ENCODE measurements around the gene ZNF280A. TPM values are rescaled to one million over a fixed set of nuclear protein-coding genes. Genes with fewer than 3 reads are reported as not detected.
"Not testable (repeated sequence)": the region's sequence is repeated elsewhere in the genome, so short reads cannot be mapped to it uniquely, and the experiment has no call there.

ZNF280A gene
- total RNA-seq, 1 experiment from 2014 or later = 1.9 TPM

GRCh38 chr22:22491589-22491988 is 28.5 kb downstream of the ZNF280A start:
- not testable (repeated sequence) for H3K9me3 ChIP-seq, DNase-seq, H3K4me3 ChIP-seq, H3K27me3 ChIP-seq
- H3K36me3 ChIP-seq = peaks cover 39% of the 10 kb centered on the region

GRCh38 chr22:22488736-22489135 is 31.3 kb downstream of the ZNF280A start:
- Histone ChIP-seq H3K27me3 (no peaks in the 10 kb centered on the region), H3K4me3 (no peak overlapping the region), H3K36me3 (peaks cover 33% of the 10 kb centered on the region), H3K9me3 (no peaks in the 10 kb centered on the region)
- no peak for DNase-seq

- H3K36me3 ChIP-seq = peaks cover 27% of the 10 kb centered on the region
- DNase-seq = no peak
- H3K4me3 ChIP-seq = no peak overlapping the region
- no peaks in the 10 kb centered on the region for H3K9me3 ChIP-seq
- no peaks in the 10 kb centered on the region for H3K27me3 ChIP-seq
Measured at GRCh38 chr22:22487869-22488597, 32.0 kb downstream of the ZNF280A start.

GRCh38 chr22:22487059-22487458 is 33.0 kb downstream of the ZNF280A start:
- Histone ChIP-seq H3K4me3 (no peak overlapping the region), H3K27me3 (no peaks in the 10 kb centered on the region), H3K9me3 (no peaks in the 10 kb centered on the region), H3K36me3 (peaks cover 25% of the 10 kb centered on the region)
- no peak for DNase-seq

GRCh38 chr22:22486132-22486899 is 33.8 kb downstream of the ZNF280A start:
- Histone ChIP-seq H3K27me3 (no peaks in the 10 kb centered on the region), H3K9me3 (no peaks in the 10 kb centered on the region)
- DNase-seq = no peak

GRCh38 chr22:22485524-22485923 is 34.5 kb downstream of the ZNF280A start:
- Histone ChIP-seq H3K27me3 (no peaks in the 10 kb centered on the region), H3K9me3 (no peaks in the 10 kb centered on the region), H3K4me3 (no peak overlapping the region), H3K36me3 (peaks cover 19% of the 10 kb centered on the region)
- no peak for DNase-seq

More at GRCh38 chr22:22486132-22486899, 33.8 kb downstream of the ZNF280A start:
- H3K4me3 ChIP-seq = no peak overlapping the region
- peaks cover 19% of the 10 kb centered on the region for H3K36me3 ChIP-seq

GRCh38 chr22:22484023-22484422 is 36.0 kb downstream of the ZNF280A start:
- DNase-seq = no peak
- no peaks in the 10 kb centered on the region for H3K27me3 ChIP-seq
- no peak overlapping the region for H3K4me3 ChIP-seq
- no peaks in the 10 kb centered on the region for H3K9me3 ChIP-seq
- H3K36me3 ChIP-seq = peaks cover 16% of the 10 kb centered on the region

GRCh38 chr22:22480940-22481339 is 39.1 kb downstream of the ZNF280A start:
- no peaks in the 10 kb centered on the region for H3K27me3 ChIP-seq
- no peaks in the 10 kb centered on the region for H3K9me3 ChIP-seq
- no peak overlapping the region for H3K4me3 ChIP-seq
- no peak for DNase-seq
- H3K36me3 ChIP-seq = no peaks in the 10 kb centered on the region

GRCh38 chr22:22479999-22480532 is 40.0 kb downstream of the ZNF280A start:
- Histone ChIP-seq H3K9me3 (no peaks in the 10 kb centered on the region), H3K4me3 (no peak overlapping the region), H3K36me3 (no peaks in the 10 kb centered on the region), H3K27me3 (no peaks in the 10 kb centered on the region)
- no peak for DNase-seq

- no peaks in the 10 kb centered on the region for H3K27me3 ChIP-seq
- DNase-seq = no peak
- H3K36me3 ChIP-seq = no peaks in the 10 kb centered on the region
- no peak overlapping the region for H3K4me3 ChIP-seq
- H3K9me3 ChIP-seq = no peaks in the 10 kb centered on the region
Measured at GRCh38 chr22:22479116-22479515, 41.0 kb downstream of the ZNF280A start.

GRCh38 chr22:22478470-22478869 is 41.6 kb downstream of the ZNF280A start:
- no peak overlapping the region for H3K4me3 ChIP-seq
- H3K27me3 ChIP-seq = no peaks in the 10 kb centered on the region
- DNase-seq = no peak
- no peaks in the 10 kb centered on the region for H3K9me3 ChIP-seq
- no peaks in the 10 kb centered on the region for H3K36me3 ChIP-seq

- DNase-seq = no peak
- no peak overlapping the region for H3K4me3 ChIP-seq
- no peaks in the 10 kb centered on the region for H3K27me3 ChIP-seq
- H3K36me3 ChIP-seq = no peaks in the 10 kb centered on the region
- H3K9me3 ChIP-seq = no peaks in the 10 kb centered on the region
Measured at GRCh38 chr22:22474733-22475132, 45.3 kb downstream of the ZNF280A start.

- not testable (repeated sequence) for H3K4me3 ChIP-seq, DNase-seq, H3K36me3 ChIP-seq, H3K27me3 ChIP-seq, H3K9me3 ChIP-seq
Measured at GRCh38 chr22:22471104-22471503, 49.0 kb downstream of the ZNF280A start.

- no peak for DNase-seq
- Histone ChIP-seq H3K36me3 (no peaks in the 10 kb centered on the region), H3K27me3 (no peaks in the 10 kb centered on the region), H3K4me3 (no peak overlapping the region), H3K9me3 (no peaks in the 10 kb centered on the region; the same call in 1 of the 2 replicates)
Measured at GRCh38 chr22:22469527-22469926, 50.5 kb downstream of the ZNF280A start.

GRCh38 chr22:22468794-22469469 is 51.1 kb downstream of the ZNF280A start:
- not testable (repeated sequence) for H3K27me3 ChIP-seq, DNase-seq, H3K4me3 ChIP-seq, H3K36me3 ChIP-seq, H3K9me3 ChIP-seq

GRCh38 chr22:22467112-22467511 is 53.0 kb downstream of the ZNF280A start:
- Histone ChIP-seq H3K27me3 (peaks cover 7% of the 10 kb centered on the region), H3K36me3 (no peaks in the 10 kb centered on the region), H3K9me3 (no peaks in the 10 kb centered on the region; the same call in 1 of the 2 replicates), H3K4me3 (no peak overlapping the region)
- DNase-seq = no peak

- no peak for DNase-seq
- Histone ChIP-seq H3K4me3 (no peak overlapping the region), H3K27me3 (peaks cover 11% of the 10 kb centered on the region), H3K9me3 (no peaks in the 10 kb centered on the region; the same call in 1 of the 2 replicates), H3K36me3 (no peaks in the 10 kb centered on the region)
Measured at GRCh38 chr22:22465782-22466181, 54.3 kb downstream of the ZNF280A start.

Data from MG63 (cell line).